Stimulated activated CD8-positive, alpha-beta memory T cell treated with anti-CD3 and anti-CD28 coated beads, Interleukin-2, amount 100 ng/mL, for 1 hour (primary cell): ENCODE results near the gene FOXL2NB.
"Not testable (repeated sequence)": the region's sequence is repeated elsewhere in the genome, so short reads cannot be mapped to it uniquely, and the experiment has no call there.

Source experiments
- DNase-seq, 2 donors: peaks; one replicate each; pipeline ENCODE4 v3.0.0-alpha.2; 2020; ENCODE audit warnings: low read depth in 2 of 2

The FOXL2NB gene

GRCh38 chr3:138946663-138947494 lies at the start of gene FOXL2NB, which contains the start of gene FOXL2:
TSS of gene FOXL2NB (plus strand) at chr3:138947217. CDS start at chr3:138947365, 148 bp downstream.
TSS of gene FOXL2 (minus strand) at chr3:138947137. CDS start at chr3:138946722, 415 bp downstream.
- no peak for DNase-seq

DNA sequence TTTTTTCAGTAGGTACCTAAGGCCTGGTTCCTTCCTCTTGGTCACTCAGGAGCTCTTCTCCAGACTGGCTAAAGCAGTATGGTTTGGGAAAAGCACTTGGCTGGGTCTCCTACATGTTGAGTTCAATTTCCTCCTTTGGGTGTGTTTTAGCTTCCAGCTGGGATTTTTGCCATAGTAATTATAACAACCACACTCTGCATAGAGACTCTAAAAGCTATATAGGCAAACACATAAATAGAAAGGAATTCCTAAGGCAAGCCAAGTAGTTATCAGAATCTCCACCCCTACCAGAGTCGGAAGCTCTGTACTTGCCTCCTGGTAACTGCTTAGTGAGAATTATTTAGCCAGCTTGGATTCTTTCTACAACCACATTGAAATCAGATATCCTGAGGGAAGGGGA lies 48.7 kb upstream of the FOXL2NB start:
- no peak for DNase-seq

GRCh38 chr3:138898708-138899107 lies 48.3 kb upstream of the FOXL2NB start:
- DNase-seq = no peak

- no peak for DNase-seq
Observed at GRCh38 chr3:138899351-138899991, 47.5 kb upstream of the FOXL2NB start.

DNA sequence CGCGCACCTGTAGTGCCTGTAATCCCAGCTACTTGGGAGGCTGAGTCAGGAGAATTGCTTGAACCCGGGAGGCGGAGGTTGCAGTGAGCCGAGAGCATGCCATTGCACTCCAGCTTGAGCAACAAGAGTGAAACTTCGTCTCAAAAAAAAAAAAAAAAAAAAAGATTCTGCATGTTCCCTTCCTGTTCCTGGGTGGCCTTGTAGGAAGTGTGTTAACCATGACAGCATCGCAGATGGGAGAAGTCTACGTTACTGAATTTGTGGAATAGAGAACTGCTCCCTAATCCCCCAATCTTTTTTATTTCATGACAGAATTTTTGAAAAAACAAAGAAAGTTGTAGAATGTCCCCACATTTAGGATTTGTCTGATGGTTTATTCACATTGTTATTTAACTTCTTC lies 45.5 kb upstream of the FOXL2NB start:
- DNase-seq = no peak

- no peak for DNase-seq
Observed at GRCh38 chr3:138902171-138902570, 44.8 kb upstream of the FOXL2NB start.

GRCh38 chr3:138907539-138907938 lies 39.5 kb upstream of the FOXL2NB start:
- no peak for DNase-seq

DNA sequence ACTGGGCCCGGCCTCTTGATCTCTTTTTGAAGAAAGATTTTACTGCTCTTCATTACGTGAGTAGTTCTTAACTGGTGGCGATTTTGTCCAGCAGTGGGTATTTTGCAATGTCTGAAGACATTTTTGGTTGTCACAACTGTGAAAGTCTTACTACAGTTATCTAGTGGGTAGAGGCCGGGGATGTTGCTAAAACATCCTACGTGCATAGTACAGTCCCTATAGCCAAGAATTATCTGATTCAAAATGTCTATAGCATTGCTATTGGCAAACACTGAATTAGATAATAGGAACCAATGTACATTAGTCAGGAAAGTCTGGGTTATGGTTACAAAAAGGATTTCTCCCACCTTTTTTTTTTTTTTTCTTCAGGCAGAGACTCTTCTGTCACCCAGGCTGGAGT lies 38.2 kb upstream of the FOXL2NB start:
- no peak for DNase-seq

GRCh38 chr3:138909904-138910303 lies 37.1 kb upstream of the FOXL2NB start:
- DNase-seq = no peak

DNA sequence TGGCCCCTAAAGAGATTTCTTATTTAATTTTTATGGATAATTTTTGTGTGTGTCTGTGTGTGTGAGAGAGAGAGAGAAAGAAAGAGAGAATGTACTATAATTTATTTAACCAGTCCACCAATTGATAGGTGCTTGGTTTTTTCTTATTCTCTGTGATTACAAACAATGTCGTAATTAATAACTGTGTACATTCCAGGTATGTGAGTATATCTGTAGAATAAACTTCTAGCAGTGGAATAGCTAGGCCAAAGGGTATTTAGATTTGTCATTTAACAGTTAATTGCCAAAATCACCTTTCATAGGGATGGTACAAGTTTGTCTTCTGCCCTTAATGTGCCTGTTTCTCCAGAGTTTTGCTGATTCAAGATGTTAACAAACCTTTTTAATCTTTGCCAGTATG lies 35.4 kb upstream of the FOXL2NB start:
- no peak for DNase-seq

- DNase-seq = no peak
Observed at GRCh38 chr3:138912237-138912636, 34.8 kb upstream of the FOXL2NB start.

GRCh38 chr3:138913766-138914165 lies 33.3 kb upstream of the FOXL2NB start:
- DNase-seq = no peak

GRCh38 chr3:138914870-138915502 lies 32.0 kb upstream of the FOXL2NB start:
- no peak for DNase-seq

DNA sequence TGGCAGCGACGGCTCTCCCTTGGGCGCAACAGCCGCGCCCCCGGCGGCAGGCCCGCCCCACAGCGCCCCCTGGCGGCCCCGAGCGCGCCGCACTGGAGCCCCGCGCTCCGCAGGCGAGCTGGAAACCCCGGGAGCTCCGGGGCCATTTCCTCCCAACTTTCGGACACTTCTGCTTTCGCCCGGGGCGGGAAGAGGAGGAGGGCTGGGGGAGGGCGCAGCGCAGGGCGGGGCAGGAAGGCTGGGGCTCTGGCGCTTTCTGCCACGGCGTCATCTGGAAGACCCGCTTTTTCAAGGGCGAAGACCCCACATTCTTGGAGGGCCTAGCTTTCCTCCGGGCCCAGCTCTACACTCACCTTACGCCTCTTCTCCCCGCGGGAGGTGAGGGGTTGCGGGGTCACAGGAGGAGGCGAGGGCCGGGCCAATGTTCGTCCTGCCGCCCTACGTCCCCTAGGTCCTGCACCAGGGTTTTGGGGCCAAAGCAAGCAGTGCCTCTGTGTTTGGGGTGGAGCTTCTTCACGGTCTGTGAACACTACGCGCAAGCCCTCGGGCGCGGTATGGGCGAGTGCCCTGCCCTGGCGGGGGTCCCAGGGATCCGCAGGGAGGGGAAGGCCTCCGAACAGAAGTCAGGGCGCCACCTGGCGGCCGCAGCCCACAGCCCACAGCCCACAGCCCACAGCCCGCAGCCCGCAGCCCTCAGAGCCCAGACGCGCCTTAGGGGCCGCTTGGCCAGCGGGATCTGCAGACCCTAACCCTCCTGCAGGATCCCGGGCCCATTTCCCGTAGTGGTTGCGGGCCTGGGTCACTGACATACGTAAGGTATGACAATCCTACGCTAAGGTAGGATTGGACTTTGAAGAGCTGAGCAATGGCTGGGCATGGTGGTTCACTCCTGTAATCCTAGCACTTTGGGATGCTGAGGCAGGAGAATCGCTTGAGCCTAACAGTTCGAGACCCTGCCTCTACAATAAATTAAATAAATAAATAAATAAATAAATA lies 31.2 kb upstream of the FOXL2NB start:
- DNase-seq = peak; percentile 65 to 70

DNA sequence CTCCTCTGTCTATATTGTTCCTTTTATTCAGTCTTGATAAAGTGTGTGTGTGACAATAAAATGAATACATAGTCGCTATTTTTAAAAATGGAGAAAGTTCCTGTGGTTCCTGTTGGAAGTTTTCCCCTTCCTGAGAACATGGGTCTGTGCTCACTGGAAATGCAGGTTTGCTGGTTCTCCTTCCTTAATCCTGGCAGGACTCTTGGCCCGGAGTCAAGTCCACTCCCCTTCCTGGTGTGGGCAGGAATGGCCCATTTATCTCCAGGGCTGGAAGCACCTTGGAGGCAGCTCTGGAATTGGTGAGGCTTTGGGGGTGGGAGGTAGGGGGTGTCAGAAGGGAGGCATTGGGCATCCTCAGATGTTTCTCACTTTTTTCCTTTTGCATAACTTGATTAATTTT lies 30.2 kb upstream of the FOXL2NB start:
- DNase-seq = no peak

- DNase-seq = no peak
Observed at GRCh38 chr3:138919325-138919724, 27.7 kb upstream of the FOXL2NB start.

DNA sequence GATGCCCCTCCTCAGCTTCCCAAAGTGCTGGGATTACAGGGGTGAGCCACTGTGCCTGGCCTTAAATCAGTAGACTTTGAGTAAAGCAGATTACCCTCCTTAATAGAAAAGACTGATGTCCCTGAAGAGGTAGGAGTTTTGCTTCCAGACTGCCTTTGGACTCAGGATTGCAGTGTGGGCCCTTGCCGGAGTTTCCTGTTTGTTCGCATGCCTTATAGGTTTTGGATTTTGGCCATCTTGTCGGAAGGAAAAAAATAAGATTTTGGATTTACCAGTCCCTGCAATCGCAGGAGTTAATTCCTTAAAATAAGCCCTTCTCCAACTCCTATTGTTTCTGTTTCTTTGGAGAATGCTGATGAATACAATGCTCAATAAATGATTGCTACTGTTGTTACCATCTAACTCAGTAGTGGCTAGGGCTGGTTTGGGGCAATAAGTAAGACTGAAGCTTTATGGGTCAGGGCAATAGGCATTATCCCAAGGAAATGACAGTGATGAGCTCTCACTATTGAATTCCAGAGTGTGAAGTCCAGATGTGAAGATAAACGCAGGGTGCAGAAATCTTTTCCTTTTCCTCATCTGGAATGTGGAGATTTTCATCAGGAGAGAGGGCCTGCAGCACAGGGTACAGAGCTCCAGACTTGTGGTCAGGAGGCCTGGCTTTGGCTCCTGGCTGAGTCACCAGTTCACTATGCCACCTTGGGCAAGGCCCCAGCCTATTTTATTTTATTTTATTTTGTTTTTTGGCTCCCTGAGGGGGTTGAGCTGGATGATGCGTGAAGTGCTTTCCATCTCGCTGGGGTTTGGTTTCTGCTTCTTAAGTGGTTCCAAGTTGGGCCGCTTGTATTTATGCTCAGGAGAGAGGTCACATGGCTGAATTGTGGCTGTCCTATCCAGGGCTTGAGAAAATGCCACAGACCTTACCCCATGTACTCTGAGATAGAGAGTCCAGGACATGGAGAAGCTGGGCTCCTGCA lies 25.4 kb upstream of the FOXL2NB start:
- no peak for DNase-seq

- not testable (repeated sequence) for DNase-seq
Observed at GRCh38 chr3:138922400-138922799, 24.6 kb upstream of the FOXL2NB start.

DNA sequence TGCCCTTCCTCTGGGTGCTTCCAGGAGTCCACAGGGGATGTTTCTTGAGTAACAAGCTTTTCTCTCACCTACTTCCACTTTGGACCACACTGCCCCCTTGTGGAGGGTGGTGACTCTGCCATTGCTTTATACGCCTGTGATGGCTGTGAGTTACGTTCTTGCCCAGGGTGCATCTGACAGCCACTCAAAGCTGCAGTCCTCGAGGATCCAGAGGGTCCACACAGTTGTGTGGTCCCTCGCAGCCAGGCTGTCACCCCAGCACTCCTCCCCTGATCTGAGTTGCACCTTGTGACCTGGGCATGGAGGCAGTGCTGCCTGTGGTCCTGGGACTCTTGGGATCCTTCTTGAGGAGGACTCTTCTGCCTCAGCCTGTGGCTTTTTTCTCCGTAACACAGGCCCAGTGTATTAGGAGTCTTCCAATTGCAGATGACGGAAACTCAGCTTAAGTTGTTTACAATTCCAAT lies 23.5 kb upstream of the FOXL2NB start:
- peak; percentile 59 to 71 for DNase-seq

GRCh38 chr3:138928727-138929372 lies 18.2 kb upstream of the FOXL2NB start:
- DNase-seq = no peak
